HG03442 (cell line): ENCODE data around the gene STK33.
A peak's percentile ranks its signal among the peaks of the same experiment; 100 is the strongest.
"Not testable (repeated sequence)": the region's sequence is repeated elsewhere in the genome, so short reads cannot be mapped to it uniquely, and the experiment has no call there.

Experiments used
- ATAC-seq: cut with Tn5 transposase; IDR thresholded peaks from one replicate; pipeline ENCODE4 v1.9.1; 2021; ENCODE audit warnings: mild to moderate bottlenecking, moderate library complexity; ENCODE audit not compliant: unreplicated experiment

Gene STK33

GRCh38 chr11:8545698-8546366 is 48.2 kb downstream of the STK33 start:
- ATAC-seq = no peak

- no peak for ATAC-seq
Observed at GRCh38 chr11:8544807-8545206, 49.2 kb downstream of the STK33 start.

- no peak for ATAC-seq
Observed at GRCh38 chr11:8543278-8543677, 50.8 kb downstream of the STK33 start.

- no peak for ATAC-seq
Observed at GRCh38 chr11:8541448-8541847, 52.6 kb downstream of the STK33 start.

- ATAC-seq = peak; percentile 86
Observed at GRCh38 chr11:8533332-8533731, 60.7 kb downstream of the STK33 start.

GRCh38 chr11:8532475-8532874 is 61.6 kb downstream of the STK33 start:
- ATAC-seq = no peak

- no peak for ATAC-seq
Observed at GRCh38 chr11:8531982-8532381, 62.0 kb downstream of the STK33 start.

GRCh38 chr11:8531312-8531711 is 62.7 kb downstream of the STK33 start:
- no peak for ATAC-seq

GRCh38 chr11:8527939-8528338 is 66.1 kb downstream of the STK33 start:
- ATAC-seq = no peak

GRCh38 chr11:8523396-8523795 is 70.6 kb downstream of the STK33 start:
- ATAC-seq = no peak

GRCh38 chr11:8512547-8512946 is 81.5 kb downstream of the STK33 start:
- ATAC-seq = no peak

- ATAC-seq = no peak
Observed at GRCh38 chr11:8503910-8504364, 90.1 kb downstream of the STK33 start.

- no peak for ATAC-seq
Observed at GRCh38 chr11:8501836-8502235, 92.2 kb downstream of the STK33 start.

GRCh38 chr11:8488395-8488794 is 105.6 kb downstream of the STK33 start:
- ATAC-seq = no peak

- ATAC-seq = no peak
Observed at GRCh38 chr11:8487261-8487660, 106.8 kb downstream of the STK33 start.

GRCh38 chr11:8484251-8484650 is 109.8 kb downstream of the STK33 start:
- no peak for ATAC-seq

- ATAC-seq = no peak
Observed at GRCh38 chr11:8480858-8481257, 113.2 kb downstream of the STK33 start.

GRCh38 chr11:8477680-8478079 is 116.3 kb downstream of the STK33 start:
- ATAC-seq = peak; percentile 81

GRCh38 chr11:8477151-8477550 is 116.9 kb downstream of the STK33 start:
- ATAC-seq = no peak

- ATAC-seq = not testable (repeated sequence)
Observed at GRCh38 chr11:8467806-8468205, 126.2 kb downstream of the STK33 start.

GRCh38 chr11:8467356-8467755 is 126.7 kb downstream of the STK33 start:
- not testable (repeated sequence) for ATAC-seq

- ATAC-seq = not testable (repeated sequence)
Observed at GRCh38 chr11:8466884-8467283, 127.1 kb downstream of the STK33 start.
